ENCODE measurements around the gene XDH.

XDH gene

GRCh38 chr2:31332521-31332920 lies 82.0 kb downstream of the XDH start:
- intact Hi-C loops (cut with DNase I; ENCODE audit: low total_unique reads): loop anchor here (2.0 to 10.0 kb wide), 4 partner anchors 100 to 618 kb away; partner anchors contain the start of gene EHD3
- H3K36me3 ChIP-seq: no peaks in the 10 kb centered on the region
- peaks cover 0 to 8% (median 1%) of the 10 kb centered on the region in 4 donors for H3K4me1 ChIP-seq
- no peak for DNase-seq
- no peaks in the 10 kb centered on the region for H3K27me3 ChIP-seq
- H3K27ac ChIP-seq: no peak overlapping the region
- no peak for TF ChIP-seq CTCF (IDR thresholded peaks at IDR 0.05)
- no peaks in the 10 kb centered on the region for H3K9me3 ChIP-seq
- no peak overlapping the region for H3K4me3 ChIP-seq

- Histone ChIP-seq H3K4me1 (peaks cover 0 to 5% (median 1%) of the 10 kb centered on the region in 4 donors), H3K4me3 (no peak overlapping the region), H3K36me3 (no peaks in the 10 kb centered on the region), H3K27me3 (no peaks in the 10 kb centered on the region), H3K27ac (no peak overlapping the region), H3K9me3 (no peaks in the 10 kb centered on the region)
- TF ChIP-seq CTCF (IDR thresholded peaks at IDR 0.05): no peak
- DNase-seq: no peak
- intact Hi-C loops (cut with DNase I; ENCODE audit: low total_unique reads): loop anchor here (5.0 to 10.0 kb wide), 3 partner anchors 99 to 266 kb away; partner anchors contain the start of gene EHD3
Observed at GRCh38 chr2:31331156-31331555, 83.4 kb downstream of the XDH start.

- Histone ChIP-seq H3K4me1 (peaks cover 0 to under 1% (median 0%) of the 10 kb centered on the region in 4 donors), H3K36me3 (no peaks in the 10 kb centered on the region), H3K27me3 (no peaks in the 10 kb centered on the region), H3K9me3 (no peaks in the 10 kb centered on the region), H3K27ac (no peak overlapping the region), H3K4me3 (no peak overlapping the region)
- intact Hi-C loops (cut with DNase I; ENCODE audit: low total_unique reads): no loop called here
- no peak for DNase-seq
- no peak for TF ChIP-seq CTCF (IDR thresholded peaks at IDR 0.05)
Observed at GRCh38 chr2:31329081-31329625, 85.4 kb downstream of the XDH start.

- H3K36me3 ChIP-seq: no peaks in the 10 kb centered on the region
- intact Hi-C loops (cut with DNase I; ENCODE audit: low total_unique reads): no loop called here
- no peak overlapping the region for H3K27ac ChIP-seq
- no peaks in the 10 kb centered on the region for H3K9me3 ChIP-seq
- H3K4me1 ChIP-seq: peaks cover 0 to 10% (median 0%) of the 10 kb centered on the region in 4 donors
- no peak for TF ChIP-seq CTCF (IDR thresholded peaks at IDR 0.05)
- no peaks in the 10 kb centered on the region for H3K27me3 ChIP-seq
- DNase-seq: no peak
- no peak overlapping the region for H3K4me3 ChIP-seq
Observed at GRCh38 chr2:31328026-31328425, 86.5 kb downstream of the XDH start.

- no peaks in the 10 kb centered on the region for H3K36me3 ChIP-seq
- H3K27ac ChIP-seq: no peak overlapping the region
- H3K4me1 ChIP-seq: peaks cover 0 to 15% (median 3%) of the 10 kb centered on the region in 4 donors
- H3K9me3 ChIP-seq: no peaks in the 10 kb centered on the region
- H3K27me3 ChIP-seq: no peaks in the 10 kb centered on the region
- intact Hi-C loops (cut with DNase I; ENCODE audit: low total_unique reads): no loop called here
- no peak for DNase-seq
- H3K4me3 ChIP-seq: no peak overlapping the region
- no peak for TF ChIP-seq CTCF (IDR thresholded peaks at IDR 0.05)
Observed at GRCh38 chr2:31327505-31327904, 87.0 kb downstream of the XDH start.

Measured in tibial artery (tissue), 4 donors.